HG03571 (cell line): ENCODE measurements around the gene TBX2.

Source experiments
- ATAC-seq: cut with Tn5 transposase; IDR thresholded peaks from one replicate; pipeline ENCODE4 v1.9.1; 2021; ENCODE audit not compliant: unreplicated experiment

TBX2 gene

DNA sequence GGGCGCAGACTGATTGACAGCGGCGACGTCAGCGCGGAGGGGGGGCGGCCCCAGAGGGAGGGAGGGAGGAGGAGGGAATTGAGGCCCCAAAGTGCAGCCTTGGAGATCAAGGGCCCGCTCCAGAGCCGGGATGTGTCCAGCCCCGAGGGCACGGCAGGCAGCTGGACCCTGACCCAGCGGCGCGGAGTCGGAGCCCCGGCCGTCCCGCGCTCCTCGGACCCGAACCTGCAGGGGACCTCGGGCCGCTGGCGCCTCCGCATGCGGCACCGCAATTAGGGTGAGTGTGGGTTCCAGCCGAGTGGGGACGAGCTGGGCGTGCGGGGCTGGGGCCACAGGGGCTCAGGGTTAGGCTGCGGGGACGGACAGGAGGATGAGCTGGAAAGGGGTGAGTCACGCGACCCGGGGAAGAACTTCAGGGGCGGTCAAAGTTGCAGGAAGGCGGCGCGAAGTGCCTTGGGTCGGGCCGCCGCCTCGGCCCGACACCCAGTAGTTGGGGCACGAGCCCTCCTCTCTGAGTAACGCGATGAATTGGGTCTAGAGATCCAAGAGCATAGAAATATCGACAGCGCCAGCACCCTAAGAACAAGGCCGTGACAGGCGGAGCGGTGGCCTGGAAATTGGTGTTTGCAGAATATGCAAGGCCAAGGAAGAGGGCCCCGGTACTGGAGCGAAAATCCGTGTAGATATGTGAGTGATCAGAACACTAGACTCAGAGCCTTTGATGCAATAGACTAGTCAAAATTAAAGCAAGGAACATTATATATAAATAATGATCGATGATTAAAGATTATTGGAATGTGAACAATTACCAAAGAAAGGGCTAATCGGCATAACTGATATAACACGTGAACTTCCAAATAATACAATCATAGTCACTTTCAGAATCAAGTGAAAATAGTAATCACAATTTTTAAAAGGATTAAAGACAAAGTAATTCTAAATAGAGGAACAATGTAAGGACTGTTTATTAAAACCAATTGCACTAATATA is 53.0 kb downstream of the TBX2 start, which contains the start of gene TBX4:
TSS of gene TBX4 (plus strand) at position 122 of the 990 bp plus-strand sequence. CDS start 4,069 bp downstream, outside the sequence.
- no peak for ATAC-seq

DNA sequence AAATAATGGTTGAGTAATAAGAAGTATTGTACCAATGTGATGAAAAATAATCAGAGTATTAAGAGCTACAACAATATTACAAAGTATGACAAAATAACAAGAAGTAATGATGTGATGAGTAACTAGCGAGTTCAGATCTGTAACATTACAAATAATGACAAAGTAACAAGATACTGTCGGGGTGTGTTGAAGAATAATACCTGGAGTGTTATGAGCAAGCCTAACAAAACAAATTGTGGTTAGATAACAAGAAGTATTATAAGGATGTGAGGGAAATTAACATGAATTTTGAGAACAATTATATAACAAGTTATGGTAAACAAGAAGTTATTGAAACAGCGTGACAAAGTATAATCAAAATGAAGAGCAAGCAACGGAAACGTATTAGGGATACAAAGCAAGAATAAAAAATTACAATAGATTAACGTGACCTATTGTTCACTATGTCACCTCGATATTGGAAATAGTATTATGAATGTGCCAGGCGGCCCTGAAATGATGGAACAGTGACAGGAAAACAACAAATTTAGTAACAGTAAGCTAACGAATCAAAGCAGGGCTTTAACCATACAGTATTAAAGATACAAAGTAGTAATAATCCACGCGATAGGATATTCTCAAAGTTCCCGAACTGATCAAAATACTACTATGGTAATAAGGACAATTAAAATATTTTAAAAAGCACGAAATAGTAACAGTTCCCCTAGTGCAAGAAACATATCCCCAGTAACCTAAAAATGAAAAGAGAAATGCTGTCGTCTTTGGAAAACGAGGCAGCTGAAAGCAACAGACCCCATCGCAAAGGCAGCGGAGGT is 54.1 kb downstream of the TBX2 start:
- no peak for ATAC-seq

DNA sequence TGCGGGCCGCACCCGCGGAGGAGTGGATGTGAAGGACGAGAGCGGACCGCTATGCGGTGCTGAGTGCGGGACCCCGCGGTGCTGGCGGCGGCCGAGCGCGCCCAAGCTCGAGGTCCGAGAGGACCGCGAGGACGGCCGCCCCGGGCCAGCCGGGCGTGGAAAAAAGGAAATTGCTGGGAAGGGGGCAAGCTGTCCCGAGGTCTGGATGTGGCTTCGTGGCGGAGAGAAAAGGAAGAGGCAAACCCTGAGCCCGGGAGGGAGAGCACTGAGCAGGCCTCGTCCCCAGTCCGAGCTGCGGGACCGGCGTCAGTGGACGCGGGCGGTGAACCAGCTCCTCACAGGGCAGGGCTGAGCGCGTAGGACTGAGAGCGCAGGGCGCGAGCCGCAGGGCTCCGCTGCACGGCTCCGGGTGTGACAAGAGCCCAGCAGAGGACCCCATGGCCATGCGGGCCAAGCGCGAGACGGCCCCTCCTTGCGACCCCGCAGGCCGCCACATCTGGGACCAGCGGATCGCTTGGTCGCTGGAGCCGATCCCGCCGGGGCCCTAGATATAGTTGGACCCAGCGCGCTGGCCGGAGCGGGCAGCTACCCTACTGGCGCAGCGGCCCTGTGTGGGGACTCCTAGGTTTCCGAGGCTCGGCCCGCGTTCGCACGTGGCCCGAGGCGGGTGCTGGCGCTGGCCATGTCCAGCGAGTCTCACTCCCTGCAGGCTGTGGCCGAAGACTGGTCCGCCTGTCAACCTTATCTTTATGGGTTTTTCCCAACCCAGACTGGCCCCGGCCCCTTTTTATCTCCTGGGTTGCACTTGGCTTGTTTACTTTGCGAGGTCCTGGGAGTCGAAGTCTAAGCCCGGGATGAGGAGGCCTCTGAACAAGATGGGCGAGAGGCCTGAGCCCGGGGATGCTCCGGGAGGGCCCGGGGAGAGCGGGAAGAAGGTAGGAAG is 55.0 kb downstream of the TBX2 start:
- ATAC-seq: no peak

DNA sequence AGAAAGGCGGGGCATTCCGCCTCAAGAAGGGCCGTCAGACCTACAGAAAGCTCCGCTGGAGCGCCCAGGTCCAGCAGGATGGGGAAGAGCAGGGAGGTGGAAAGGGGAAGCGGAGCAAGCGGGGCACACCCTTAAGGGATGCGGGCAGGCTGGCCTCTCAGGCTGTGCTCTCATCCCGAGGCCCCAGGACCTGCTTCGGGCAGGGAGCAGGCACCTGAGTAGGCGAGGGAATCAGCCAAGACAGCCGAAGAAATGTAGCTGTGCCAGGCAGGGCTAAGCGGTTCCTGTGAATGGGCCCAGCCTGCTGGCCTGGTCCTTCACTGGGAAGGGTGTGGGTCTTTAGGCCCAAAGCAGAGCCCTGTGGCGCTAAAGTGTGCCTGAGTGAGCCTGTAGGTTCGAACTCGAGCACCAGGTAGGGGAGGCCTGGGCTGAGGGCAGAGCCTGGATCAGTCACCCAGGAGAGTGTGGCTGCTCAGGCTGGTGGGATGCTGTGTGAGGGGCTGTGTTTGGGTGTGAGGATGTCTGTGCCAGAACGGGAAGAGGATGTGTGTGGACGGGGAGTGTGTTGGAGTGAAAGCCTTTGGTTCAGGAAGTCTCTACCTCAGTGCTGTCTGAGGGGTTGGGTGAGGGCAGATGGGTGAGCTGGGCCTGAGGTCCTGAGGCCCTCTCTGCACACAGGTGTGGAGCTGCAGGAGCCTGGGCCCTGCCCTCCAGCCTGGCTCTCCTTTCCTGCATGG is 55.8 kb downstream of the TBX2 start:
- no peak for ATAC-seq

DNA sequence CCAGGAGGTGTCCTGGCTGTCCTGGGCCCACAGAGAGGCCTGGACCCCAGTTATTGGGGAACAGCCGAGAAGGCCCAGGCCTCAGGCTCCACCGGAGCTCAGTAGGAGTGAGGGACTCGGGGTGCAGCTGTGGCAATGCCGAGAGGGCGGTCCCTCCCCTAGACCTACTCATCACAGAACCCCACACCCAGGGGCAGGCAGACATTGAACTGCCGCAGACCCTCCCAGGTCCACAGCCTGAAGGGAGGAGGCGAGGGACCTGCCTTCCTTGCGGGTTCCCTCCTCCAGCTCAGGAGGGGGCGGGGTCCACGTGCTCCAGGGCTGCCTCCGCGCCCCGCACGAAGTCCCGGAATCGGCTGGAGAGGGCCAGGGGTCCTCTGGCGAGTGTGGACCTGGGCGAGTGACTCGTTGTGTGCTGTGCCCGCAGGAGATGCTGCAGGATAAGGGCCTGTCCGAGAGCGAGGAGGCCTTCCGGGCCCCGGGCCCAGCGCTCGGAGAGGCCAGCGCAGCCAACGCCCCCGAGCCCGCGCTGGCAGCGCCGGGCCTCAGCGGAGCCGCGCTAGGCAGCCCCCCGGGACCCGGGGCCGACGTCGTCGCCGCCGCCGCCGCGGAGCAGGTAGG is 56.5 kb downstream of the TBX2 start:
- no peak for ATAC-seq

DNA sequence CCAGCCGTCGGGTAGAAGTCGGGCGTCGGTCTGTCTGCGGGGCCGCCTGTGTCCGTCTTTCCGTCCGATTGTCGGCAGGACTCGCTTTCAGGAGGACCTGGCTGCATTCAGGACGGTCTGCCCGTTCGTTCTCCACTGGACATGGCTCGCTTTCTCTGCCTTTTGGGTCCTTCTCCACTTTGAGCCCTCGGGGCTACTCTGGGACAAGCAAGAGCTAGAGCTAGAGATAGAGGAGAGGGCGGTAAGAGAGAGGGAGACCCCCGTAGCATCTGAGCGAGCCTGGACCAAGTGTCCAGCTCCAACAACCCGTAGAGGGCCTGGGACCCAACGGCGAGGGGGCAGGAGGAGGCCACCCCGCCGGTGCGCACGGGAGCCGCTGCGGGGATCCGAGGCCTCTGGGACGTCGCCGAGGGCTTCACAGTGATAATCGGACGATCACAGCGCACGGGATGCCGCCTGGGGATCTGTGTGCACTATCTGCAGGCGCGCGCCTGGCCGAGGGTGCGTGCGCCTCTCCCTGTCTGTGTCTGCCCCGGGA is 57.1 kb downstream of the TBX2 start:
- no peak for ATAC-seq

DNA sequence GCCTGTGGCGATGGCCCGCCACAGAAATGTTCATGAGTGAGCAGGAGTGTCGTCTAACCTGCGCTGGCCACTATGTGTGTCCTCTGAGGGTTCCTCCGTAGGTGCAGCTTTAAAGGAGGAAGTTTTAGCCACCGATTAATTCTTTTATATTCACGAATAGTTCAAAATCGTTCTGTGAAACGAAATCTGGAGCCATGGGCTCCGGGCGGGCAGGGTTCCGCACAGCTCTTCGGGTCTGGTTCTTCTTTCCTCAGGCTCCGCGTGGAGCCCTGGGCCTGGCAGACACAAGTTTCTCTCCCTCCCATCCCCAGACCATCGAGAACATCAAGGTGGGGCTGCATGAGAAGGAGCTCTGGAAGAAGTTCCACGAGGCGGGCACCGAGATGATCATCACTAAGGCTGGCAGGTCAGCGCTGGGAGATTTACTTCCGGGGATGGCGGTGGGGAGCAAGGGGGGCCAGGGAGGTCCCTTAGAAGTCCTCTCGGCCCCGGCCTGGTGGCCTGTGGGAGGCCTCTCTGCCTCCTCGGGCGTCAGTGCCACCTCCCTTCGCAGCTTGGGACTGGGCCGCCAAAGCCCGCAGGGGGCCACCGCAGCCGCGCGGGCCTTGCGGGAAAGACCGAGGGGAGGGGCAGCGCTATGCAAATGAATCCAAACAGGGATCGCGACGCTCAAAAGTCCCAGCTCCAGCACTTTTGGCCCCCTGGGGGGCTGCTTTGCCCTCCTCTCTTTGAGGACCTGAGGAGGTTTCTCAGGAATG is 57.8 kb downstream of the TBX2 start:
- ATAC-seq: no peak

DNA sequence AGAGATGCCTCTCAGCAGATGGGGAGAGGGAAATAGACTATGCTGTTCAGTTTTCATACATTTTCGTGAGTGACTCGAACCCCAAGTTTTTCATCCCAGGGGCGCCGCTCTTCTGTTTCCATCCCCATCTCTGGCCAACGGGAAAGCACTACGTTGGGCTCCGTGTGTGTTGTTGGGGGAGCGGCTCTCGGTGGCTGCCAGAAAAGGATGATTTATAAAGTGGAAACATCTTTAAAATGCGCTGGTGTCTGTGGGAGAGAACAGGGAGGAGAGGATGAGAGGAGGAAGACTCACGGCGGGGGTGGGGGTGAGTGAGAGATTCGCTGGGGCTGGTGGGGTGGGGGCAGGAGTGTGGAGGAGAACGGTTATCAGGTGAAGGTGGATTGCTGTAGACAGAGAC is 58.4 kb downstream of the TBX2 start:
- no peak for ATAC-seq

DNA sequence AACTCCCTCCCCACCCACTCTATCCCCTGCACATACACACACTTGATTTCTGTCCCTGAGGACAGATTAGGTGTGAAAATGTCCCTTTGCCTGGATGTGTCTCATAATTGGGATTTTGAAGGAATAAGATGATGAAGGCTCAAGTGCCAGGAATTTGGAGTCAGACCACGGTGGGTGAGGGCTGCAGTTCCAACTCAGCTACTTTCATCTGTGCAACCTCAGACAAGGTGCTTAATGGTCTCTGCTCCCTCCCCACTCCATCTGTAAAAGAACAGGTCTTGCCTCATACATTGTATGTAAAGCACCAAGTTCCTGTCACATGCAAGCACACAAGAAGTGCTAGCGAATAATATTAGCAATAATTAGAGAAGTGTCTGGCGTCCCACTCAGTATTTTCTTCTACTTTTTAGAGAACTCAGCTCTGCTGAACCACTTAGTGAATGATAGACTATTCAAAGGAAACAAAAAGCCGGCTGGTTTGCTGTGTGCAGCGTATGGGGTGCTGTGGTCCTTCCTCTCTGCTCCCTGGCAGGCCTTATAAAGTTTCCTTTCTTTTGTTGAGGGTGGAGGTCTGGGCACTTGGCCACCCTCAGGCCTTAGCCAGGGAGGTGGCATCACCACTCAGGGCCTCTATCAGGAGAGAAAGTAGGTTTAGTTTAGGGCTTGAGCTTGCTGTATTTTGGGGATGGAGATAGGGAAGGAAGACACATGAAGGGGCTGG is 58.9 kb downstream of the TBX2 start:
- no peak for ATAC-seq
